A549 (cell line): Measurements from ENCODE around the gene NR2F2.

ENCODE experiments used
- BHLHE40 ChIP-seq: IDR thresholded peaks from 2 replicates; pipeline ENCODE4 v1.6.1; 2012; ENCODE audit warnings: low read depth, low read length, inconsistent platforms
- CEBPB ChIP-seq, 2 experiments: fragments of >200 bp in 1 of 2; sonication (Bioruptor Twin) in 1 of 2; formaldehyde crosslinking in 1 of 2; IDR thresholded peaks; 2 replicates each; pipeline ENCODE4 v1.6.1; 2012 to 2016
- CTCF ChIP-seq: fragments of >200 bp; sonication (Bioruptor Twin); formaldehyde crosslinking; IDR thresholded peaks from 3 replicates; pipeline ENCODE4 v1.5.1; 2016
- EP300 ChIP-seq, 2 experiments: fragments of >200 bp; sonication (Bioruptor Twin); formaldehyde crosslinking; IDR thresholded peaks; 2 replicates in 1 of 2; 3 replicates in 1 of 2; pipeline ENCODE4 v1.6.1; 2016 to 2017
- HMGXB4 ChIP-seq: fragments of 250-450 bp; sonication (Bioruptor Pico); IDR thresholded peaks from 2 replicates; pipeline ENCODE4 v1.5.0; 2021; ENCODE audit warnings: mild to moderate bottlenecking, moderate library complexity, borderline replicate concordance
- KDM5A ChIP-seq: fragments of 200-600 bp; sonication (generic); IDR thresholded peaks from 2 replicates; pipeline ENCODE4 v1.6.1; 2016; ENCODE audit warnings: antibody characterized with exemption, mild to moderate bottlenecking
- MAFK ChIP-seq: fragments of 450-650 bp; IDR thresholded peaks from 2 replicates; pipeline ENCODE4 v1.6.1; 2014; ENCODE audit not compliant: partially characterized antibody
- POLR2A ChIP-seq: IDR thresholded peaks from 2 replicates; pipeline ENCODE4 v1.6.1; 2012; ENCODE audit warnings: mild to moderate bottlenecking, low read length
- RCOR1 ChIP-seq: fragments of 150-350 bp; IDR thresholded peaks from 2 replicates; pipeline ENCODE4 v1.6.1; 2014; ENCODE audit warnings: antibody characterized with exemption, low read length, low read depth
- ZFP36 ChIP-seq: fragments of 450-650 bp; IDR thresholded peaks from 2 replicates; pipeline ENCODE4 v1.6.1; 2014; ENCODE audit warnings: borderline replicate concordance; ENCODE audit not compliant: partially characterized antibody
- TF ChIP-seq, protein P1 (sequence below): fragments of 200-600 bp; sonication (generic); IDR thresholded peaks from 2 replicates; pipeline ENCODE4 v1.6.1; 2016; ENCODE audit warnings: antibody characterized with exemption, mild to moderate bottlenecking, moderate library complexity

DNA sequence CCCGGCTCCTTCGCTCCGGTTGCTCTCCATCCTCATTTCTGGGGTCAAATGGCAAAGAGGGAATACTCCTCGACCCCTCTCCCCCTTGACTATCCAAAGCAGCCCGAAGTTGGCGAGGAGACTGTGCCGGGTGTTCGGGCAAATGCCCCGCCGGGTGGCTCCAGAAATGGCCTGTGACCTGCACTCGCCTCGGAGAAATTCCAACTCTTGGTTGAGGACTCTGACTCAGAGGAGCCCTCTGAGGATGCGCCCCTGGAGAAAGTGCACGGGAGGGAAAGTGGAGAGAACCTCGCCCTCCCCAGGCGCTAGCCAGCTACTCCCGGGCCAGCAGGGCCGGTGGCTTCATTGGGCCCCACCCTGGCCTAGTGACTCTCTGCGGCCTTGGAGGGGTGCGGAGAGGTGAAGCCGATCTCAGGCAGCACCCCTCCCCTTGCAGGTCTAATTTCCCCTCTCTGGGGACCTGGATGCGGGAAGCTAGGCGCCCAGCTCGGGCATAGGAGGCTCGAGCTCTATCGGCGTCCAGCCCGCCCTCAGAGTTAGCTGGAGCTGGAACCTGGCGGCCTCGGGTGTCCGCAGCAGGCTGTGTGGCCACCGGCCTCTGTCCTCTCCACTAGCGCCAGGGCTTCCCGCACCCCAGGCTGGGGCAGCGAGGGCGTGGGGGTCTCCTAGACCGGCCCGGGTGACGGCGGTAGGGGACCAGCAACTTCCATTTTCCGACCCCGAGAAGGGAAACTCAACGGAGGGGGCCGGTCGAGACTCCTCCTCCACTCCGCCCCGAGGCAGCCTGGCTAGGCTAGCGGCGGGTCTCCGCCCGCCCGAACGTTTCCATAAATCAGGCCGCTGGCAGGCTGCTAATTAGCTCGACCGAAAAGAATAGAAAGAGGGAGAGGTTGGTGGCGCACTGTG, 29.4 kb downstream of the NR2F2 start:
- no peak for TF ChIP-seq CEBPB (IDR thresholded peaks at IDR 0.05)
- no peak for TF ChIP-seq KDM5A
- no peak for TF ChIP-seq CTCF
- TF ChIP-seq BHLHE40: no peak
- no peak for TF ChIP-seq HMGXB4 (CRISPR knock-in tag)
- TF ChIP-seq, protein P1, sequence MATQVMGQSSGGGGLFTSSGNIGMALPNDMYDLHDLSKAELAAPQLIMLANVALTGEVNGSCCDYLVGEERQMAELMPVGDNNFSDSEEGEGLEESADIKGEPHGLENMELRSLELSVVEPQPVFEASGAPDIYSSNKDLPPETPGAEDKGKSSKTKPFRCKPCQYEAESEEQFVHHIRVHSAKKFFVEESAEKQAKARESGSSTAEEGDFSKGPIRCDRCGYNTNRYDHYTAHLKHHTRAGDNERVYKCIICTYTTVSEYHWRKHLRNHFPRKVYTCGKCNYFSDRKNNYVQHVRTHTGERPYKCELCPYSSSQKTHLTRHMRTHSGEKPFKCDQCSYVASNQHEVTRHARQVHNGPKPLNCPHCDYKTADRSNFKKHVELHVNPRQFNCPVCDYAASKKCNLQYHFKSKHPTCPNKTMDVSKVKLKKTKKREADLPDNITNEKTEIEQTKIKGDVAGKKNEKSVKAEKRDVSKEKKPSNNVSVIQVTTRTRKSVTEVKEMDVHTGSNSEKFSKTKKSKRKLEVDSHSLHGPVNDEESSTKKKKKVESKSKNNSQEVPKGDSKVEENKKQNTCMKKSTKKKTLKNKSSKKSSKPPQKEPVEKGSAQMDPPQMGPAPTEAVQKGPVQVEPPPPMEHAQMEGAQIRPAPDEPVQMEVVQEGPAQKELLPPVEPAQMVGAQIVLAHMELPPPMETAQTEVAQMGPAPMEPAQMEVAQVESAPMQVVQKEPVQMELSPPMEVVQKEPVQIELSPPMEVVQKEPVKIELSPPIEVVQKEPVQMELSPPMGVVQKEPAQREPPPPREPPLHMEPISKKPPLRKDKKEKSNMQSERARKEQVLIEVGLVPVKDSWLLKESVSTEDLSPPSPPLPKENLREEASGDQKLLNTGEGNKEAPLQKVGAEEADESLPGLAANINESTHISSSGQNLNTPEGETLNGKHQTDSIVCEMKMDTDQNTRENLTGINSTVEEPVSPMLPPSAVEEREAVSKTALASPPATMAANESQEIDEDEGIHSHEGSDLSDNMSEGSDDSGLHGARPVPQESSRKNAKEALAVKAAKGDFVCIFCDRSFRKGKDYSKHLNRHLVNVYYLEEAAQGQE: no peak
- TF ChIP-seq RCOR1: no peak
- TF ChIP-seq EP300 (IDR thresholded peaks at IDR 0.05): no peak
- no peak for TF ChIP-seq MAFK
- TF ChIP-seq POLR2A: no peak
- no peak for TF ChIP-seq ZFP36
